ENCODE data around the gene PLCB2.

The PLCB2 gene

DNA sequence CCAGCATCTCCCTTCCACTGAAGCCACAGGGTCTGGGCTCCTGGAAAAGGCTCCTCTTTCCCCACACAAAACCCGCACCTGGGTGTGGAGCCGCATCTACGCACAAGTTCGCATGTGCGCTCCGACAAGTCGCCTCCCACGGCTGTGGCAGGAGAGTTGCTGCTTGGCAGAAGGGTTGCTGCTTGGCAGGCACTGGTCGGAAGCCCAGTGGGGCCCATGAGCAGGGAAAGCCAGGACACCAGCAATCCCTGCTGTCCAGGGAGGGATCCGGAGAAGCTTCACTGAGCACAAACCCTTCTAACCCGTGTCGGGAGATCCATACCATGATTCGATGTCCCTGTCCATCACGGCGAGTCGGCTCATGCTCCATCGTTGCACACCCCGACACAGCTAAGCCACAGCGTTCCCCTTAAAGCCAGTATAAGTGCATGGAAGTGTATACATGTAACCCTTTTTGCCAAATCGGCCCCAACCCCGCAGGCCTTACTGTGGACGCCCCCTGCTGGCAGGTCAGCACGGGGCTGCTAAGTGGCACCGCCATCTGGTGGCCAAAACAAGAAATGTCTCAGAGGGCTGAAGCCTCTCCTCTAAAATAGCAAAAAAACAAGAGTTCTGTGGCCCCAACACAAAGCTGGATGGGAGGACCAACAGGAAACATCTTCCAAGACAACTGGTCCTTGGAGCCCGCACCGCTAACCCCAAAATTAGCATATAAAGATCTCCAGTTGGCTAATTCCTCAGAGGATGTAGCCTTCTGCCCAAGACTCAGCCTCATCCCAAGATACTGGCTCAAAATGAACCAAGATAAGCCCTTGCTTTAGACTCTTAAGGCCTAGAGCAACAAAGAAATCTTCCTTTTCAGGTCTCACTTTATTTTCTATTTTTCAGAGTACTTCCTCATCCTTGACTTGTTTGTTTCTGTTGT, 33.1 kb downstream of the PLCB2 start (continued):
- TF ChIP-seq, protein P1, sequence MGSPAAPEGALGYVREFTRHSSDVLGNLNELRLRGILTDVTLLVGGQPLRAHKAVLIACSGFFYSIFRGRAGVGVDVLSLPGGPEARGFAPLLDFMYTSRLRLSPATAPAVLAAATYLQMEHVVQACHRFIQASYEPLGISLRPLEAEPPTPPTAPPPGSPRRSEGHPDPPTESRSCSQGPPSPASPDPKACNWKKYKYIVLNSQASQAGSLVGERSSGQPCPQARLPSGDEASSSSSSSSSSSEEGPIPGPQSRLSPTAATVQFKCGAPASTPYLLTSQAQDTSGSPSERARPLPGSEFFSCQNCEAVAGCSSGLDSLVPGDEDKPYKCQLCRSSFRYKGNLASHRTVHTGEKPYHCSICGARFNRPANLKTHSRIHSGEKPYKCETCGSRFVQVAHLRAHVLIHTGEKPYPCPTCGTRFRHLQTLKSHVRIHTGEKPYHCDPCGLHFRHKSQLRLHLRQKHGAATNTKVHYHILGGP (tag by site-specific recombination; IDR thresholded peaks at IDR 0.05), result no peak
- TF ChIP-seq YY2 (tag by site-specific recombination; IDR thresholded peaks at IDR 0.05) (no peak), ZNF76 (tag by site-specific recombination; IDR thresholded peaks at IDR 0.05; ENCODE audit: borderline replicate concordance, low read depth) (no peak), KLF9 (tag by site-specific recombination; IDR thresholded peaks at IDR 0.05; ENCODE audit: low read depth) (no peak), ZNF114 (tag by site-specific recombination; IDR thresholded peaks at IDR 0.05) (no peak), ZNF2 (tag by site-specific recombination; IDR thresholded peaks at IDR 0.05) (peak; percentile 84; the same call in 1 of the 2 replicates), ZNF302 (tag by site-specific recombination; IDR thresholded peaks at IDR 0.05; ENCODE audit: low read depth) (no peak), ZSCAN30 (tag by site-specific recombination; IDR thresholded peaks at IDR 0.05) (peak; percentile 90), ZNF274 (IDR thresholded peaks at IDR 0.05; ENCODE audit: low read length) (no peak), ZNF274 (tag by site-specific recombination; IDR thresholded peaks at IDR 0.05; ENCODE audit: borderline replicate concordance) (no peak), ZNF394 (tag by site-specific recombination; IDR thresholded peaks at IDR 0.05; ENCODE audit: borderline replicate concordance) (peak; percentile 23; the same call in 1 of the 2 replicates), GLI4 (tag by site-specific recombination; IDR thresholded peaks at IDR 0.05) (no peak)
- TF ChIP-seq, protein P2, sequence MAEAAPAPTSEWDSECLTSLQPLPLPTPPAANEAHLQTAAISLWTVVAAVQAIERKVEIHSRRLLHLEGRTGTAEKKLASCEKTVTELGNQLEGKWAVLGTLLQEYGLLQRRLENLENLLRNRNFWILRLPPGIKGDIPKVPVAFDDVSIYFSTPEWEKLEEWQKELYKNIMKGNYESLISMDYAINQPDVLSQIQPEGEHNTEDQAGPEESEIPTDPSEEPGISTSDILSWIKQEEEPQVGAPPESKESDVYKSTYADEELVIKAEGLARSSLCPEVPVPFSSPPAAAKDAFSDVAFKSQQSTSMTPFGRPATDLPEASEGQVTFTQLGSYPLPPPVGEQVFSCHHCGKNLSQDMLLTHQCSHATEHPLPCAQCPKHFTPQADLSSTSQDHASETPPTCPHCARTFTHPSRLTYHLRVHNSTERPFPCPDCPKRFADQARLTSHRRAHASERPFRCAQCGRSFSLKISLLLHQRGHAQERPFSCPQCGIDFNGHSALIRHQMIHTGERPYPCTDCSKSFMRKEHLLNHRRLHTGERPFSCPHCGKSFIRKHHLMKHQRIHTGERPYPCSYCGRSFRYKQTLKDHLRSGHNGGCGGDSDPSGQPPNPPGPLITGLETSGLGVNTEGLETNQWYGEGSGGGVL (tag by site-specific recombination; IDR thresholded peaks at IDR 0.05), result no peak
- TF ChIP-seq, protein P3, sequence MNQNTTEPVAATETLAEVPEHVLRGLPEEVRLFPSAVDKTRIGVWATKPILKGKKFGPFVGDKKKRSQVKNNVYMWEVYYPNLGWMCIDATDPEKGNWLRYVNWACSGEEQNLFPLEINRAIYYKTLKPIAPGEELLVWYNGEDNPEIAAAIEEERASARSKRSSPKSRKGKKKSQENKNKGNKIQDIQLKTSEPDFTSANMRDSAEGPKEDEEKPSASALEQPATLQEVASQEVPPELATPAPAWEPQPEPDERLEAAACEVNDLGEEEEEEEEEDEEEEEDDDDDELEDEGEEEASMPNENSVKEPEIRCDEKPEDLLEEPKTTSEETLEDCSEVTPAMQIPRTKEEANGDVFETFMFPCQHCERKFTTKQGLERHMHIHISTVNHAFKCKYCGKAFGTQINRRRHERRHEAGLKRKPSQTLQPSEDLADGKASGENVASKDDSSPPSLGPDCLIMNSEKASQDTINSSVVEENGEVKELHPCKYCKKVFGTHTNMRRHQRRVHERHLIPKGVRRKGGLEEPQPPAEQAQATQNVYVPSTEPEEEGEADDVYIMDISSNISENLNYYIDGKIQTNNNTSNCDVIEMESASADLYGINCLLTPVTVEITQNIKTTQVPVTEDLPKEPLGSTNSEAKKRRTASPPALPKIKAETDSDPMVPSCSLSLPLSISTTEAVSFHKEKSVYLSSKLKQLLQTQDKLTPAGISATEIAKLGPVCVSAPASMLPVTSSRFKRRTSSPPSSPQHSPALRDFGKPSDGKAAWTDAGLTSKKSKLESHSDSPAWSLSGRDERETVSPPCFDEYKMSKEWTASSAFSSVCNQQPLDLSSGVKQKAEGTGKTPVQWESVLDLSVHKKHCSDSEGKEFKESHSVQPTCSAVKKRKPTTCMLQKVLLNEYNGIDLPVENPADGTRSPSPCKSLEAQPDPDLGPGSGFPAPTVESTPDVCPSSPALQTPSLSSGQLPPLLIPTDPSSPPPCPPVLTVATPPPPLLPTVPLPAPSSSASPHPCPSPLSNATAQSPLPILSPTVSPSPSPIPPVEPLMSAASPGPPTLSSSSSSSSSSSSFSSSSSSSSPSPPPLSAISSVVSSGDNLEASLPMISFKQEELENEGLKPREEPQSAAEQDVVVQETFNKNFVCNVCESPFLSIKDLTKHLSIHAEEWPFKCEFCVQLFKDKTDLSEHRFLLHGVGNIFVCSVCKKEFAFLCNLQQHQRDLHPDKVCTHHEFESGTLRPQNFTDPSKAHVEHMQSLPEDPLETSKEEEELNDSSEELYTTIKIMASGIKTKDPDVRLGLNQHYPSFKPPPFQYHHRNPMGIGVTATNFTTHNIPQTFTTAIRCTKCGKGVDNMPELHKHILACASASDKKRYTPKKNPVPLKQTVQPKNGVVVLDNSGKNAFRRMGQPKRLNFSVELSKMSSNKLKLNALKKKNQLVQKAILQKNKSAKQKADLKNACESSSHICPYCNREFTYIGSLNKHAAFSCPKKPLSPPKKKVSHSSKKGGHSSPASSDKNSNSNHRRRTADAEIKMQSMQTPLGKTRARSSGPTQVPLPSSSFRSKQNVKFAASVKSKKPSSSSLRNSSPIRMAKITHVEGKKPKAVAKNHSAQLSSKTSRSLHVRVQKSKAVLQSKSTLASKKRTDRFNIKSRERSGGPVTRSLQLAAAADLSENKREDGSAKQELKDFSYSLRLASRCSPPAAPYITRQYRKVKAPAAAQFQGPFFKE (tag by site-specific recombination; IDR thresholded peaks at IDR 0.05; ENCODE audit: borderline replicate concordance), result no peak

DNA sequence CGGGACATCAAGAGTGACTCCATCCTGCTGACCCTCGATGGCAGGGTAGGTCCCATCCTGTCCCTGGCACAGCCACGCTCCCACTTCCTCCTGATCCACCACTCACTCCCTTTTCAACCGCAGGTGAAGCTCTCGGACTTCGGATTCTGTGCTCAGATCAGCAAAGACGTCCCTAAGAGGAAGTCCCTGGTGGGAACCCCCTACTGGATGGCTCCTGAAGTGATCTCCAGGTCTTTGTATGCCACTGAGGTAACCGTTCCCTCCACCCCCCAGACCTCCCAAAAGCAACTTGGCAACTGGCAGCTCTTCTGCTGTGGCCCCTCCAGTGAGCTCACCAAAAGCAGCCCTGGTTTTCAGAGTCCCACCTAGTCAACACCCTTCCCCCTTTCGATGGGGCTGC, 34.3 kb downstream of the PLCB2 start:
- ChIA-PET POLR2A (interaction anchor here (1.9 kb wide), 1 partner anchor 56 kb away, joined by 9 read pairs; no protein-coding TSS in a partner anchor), CTCF (interaction anchor here (0.5 to 10.6 kb wide), 26 partner anchors 10 to 1926 kb away, joined by 3 to 248 read pairs (median 13); partner anchors contain the start of genes CCDC9B, PAK6, PLCB2 and SRP14)
- no peak overlapping the region for H3K4me3 ChIP-seq (ENCODE audit: low read depth, low read length)
- TF ChIP-seq SCRT1 (tag by site-specific recombination; IDR thresholded peaks at IDR 0.05; ENCODE audit: borderline replicate concordance) (no peak), YY1 (tag by site-specific recombination; IDR thresholded peaks at IDR 0.05) (no peak), TRIM28 (IDR thresholded peaks at IDR 0.05; ENCODE audit: borderline replicate concordance, low read length) (no peak), ZNF341 (tag by site-specific recombination; IDR thresholded peaks at IDR 0.05; ENCODE audit: low read depth) (0 out of 2 replicates have a peak, but pooled peaks have one; percentile 17), ZNF426 (tag by site-specific recombination; IDR thresholded peaks at IDR 0.05) (no peak), ZNF488 (tag by site-specific recombination; IDR thresholded peaks at IDR 0.05) (no peak), REPIN1 (tag by site-specific recombination; IDR thresholded peaks at IDR 0.05; ENCODE audit: low read depth) (no peak), SP2 (tag by site-specific recombination; IDR thresholded peaks at IDR 0.05) (no peak)
- H3K4me1 ChIP-seq (ENCODE audit: control insufficient read depth, insufficient read depth, low read length), result no peaks in the 10 kb centered on the region
- H3K9me3 ChIP-seq (ENCODE audit: control insufficient read depth, insufficient read depth, low read depth, low read length), result no peaks in the 10 kb centered on the region
- no peak overlapping the region for H3K27ac ChIP-seq (ENCODE audit: extremely low read depth, low read depth, low read length)
- no peaks in the 10 kb centered on the region for H3K36me3 ChIP-seq (ENCODE audit: control insufficient read depth in 2 of 2, insufficient read depth in 1 of 2, low read length in 2 of 2)
